Measurements from ENCODE around the gene EEPD1.

GRCh38 chr7:36264123-36264801 lies 111.2 kb downstream of the EEPD1 start:
- TF ChIP-seq GLIS3 (CRISPR knock-in tag; IDR thresholded peaks at IDR 0.05) = no peak
- no peak for TF ChIP-seq PATZ1 (CRISPR knock-in tag; IDR thresholded peaks at IDR 0.05; ENCODE audit: borderline replicate concordance)
- TF ChIP-seq ZFP30 (CRISPR knock-in tag; IDR thresholded peaks at IDR 0.05) = no peak
- TF ChIP-seq CSDC2 (CRISPR knock-in tag; IDR thresholded peaks at IDR 0.05) = no peak
- no peak for TF ChIP-seq PPARA (CRISPR knock-in tag; IDR thresholded peaks at IDR 0.05; ENCODE audit: borderline replicate concordance)
- TF ChIP-seq CREB5 (CRISPR knock-in tag; IDR thresholded peaks at IDR 0.05; ENCODE audit: low read depth) = no peak
- TF ChIP-seq ZC3H10 (CRISPR knock-in tag; IDR thresholded peaks at IDR 0.05) = no peak
- no peak for TF ChIP-seq OSR1 (CRISPR knock-in tag; IDR thresholded peaks at IDR 0.05)
- no peak for TF ChIP-seq ARNTL (CRISPR knock-in tag; IDR thresholded peaks at IDR 0.05; ENCODE audit: borderline replicate concordance, low read depth)
- no peak for TF ChIP-seq ESRRG (CRISPR knock-in tag; IDR thresholded peaks at IDR 0.05)
- no peak for TF ChIP-seq RARB (CRISPR knock-in tag; IDR thresholded peaks at IDR 0.05)
- TF ChIP-seq ZFP3 (CRISPR knock-in tag; IDR thresholded peaks at IDR 0.05) = no peak
- TF ChIP-seq BACH2 (CRISPR knock-in tag; IDR thresholded peaks at IDR 0.05; ENCODE audit: borderline replicate concordance) = no peak

Data from SK-N-SH treated with all-trans-retinoic acid at 6 μM for 48 hours (cell line).